Upper lobe of right lung (tissue), 1 donor: Measurements from ENCODE around the gene CDRT4. TPM values are rescaled to one million over a fixed set of nuclear protein-coding genes. Genes with fewer than 3 reads are reported as not detected.

Experiments
- ATAC-seq: fragments of 200-7000 bp; cut with Tn5 transposase; one replicate; pipeline ENCODE4 v1.9.1; 2020; ENCODE audit warnings: mild to moderate bottlenecking, moderate library complexity
- DNase-seq: peaks from one replicate; pipeline ENCODE4 v3.0.0-alpha.2; 2020
- H3K27ac ChIP-seq: fragments of 200-600 bp; one replicate; pipeline ENCODE4 v1.8.0; 2022
- H3K27me3 ChIP-seq: fragments of 200-600 bp; one replicate; pipeline ENCODE4 v1.8.0; 2022; ENCODE audit warnings: mild to moderate bottlenecking
- H3K36me3 ChIP-seq: fragments of 200-600 bp; one replicate; pipeline ENCODE4 v1.8.0; 2022
- H3K4me1 ChIP-seq: fragments of 200-600 bp; one replicate; pipeline ENCODE4 v1.8.0; 2022
- H3K4me3 ChIP-seq: fragments of 200-600 bp; one replicate; pipeline ENCODE4 v1.8.0; 2022; ENCODE audit warnings: mild to moderate bottlenecking
- H3K9me3 ChIP-seq: fragments of 200-600 bp; one replicate; pipeline ENCODE4 v1.8.0; 2022
- intact Hi-C: fragments of 100-400 bp; cut with DNase I; formaldehyde crosslinking; loops from one replicate; pipeline ENCODE4 v1.11.0; 2022
- total RNA-seq: library from RNA; stranded (reverse); fragmentation: NEBNext Ultra II Directional; extraction: Animal tissue kit (Norgen Biotek cat#: 25700); gene quantifications from one replicate; pipeline ENCODE4 v1.2.1, GENCODE V29; 2021
- TF ChIP-seq, protein P1 (sequence below): fragments of 200-600 bp; IDR thresholded peaks from one replicate; pipeline ENCODE4 v1.8.0; 2022; ENCODE audit warnings: antibody characterized with exemption
- donor health status: DM: no; HTN: yes; CAD: no; lungs with severe emphysema.

CDRT4 gene
- total RNA-seq, 1 donor from 2014 or later: 9.0 TPM

DNA sequence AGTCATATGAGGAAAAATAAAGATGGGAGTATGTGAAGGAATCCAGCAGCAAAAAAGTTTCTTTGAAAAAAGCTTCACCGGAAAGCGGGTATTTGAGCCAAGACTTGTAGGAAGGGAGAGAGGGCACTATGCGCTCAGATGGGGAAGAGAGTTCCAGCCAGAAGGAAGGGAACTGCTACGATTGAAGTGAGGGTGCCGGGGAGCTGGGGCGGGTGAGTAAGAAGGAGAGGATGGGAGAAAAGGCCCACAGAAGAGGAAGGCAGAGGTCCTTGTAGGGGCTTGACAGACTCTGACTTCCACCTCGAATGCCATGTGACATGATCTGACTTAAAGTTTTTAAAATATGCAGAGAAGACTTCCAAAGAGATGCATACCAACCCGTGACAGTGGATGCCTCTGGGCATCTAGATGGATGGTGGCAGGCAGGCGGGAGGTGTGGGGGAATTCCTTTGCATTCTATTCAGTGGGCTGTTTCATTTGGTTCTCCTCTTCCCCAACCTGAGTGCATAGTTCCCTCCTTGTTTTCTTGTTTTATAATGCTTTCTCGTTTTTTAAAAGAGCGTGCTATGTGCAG lies 44.9 kb downstream of the CDRT4 start:
- no peaks in the 10 kb centered on the region for H3K36me3 ChIP-seq
- DNase-seq (no peak), ATAC-seq (no peak)
- TF ChIP-seq, protein P1, sequence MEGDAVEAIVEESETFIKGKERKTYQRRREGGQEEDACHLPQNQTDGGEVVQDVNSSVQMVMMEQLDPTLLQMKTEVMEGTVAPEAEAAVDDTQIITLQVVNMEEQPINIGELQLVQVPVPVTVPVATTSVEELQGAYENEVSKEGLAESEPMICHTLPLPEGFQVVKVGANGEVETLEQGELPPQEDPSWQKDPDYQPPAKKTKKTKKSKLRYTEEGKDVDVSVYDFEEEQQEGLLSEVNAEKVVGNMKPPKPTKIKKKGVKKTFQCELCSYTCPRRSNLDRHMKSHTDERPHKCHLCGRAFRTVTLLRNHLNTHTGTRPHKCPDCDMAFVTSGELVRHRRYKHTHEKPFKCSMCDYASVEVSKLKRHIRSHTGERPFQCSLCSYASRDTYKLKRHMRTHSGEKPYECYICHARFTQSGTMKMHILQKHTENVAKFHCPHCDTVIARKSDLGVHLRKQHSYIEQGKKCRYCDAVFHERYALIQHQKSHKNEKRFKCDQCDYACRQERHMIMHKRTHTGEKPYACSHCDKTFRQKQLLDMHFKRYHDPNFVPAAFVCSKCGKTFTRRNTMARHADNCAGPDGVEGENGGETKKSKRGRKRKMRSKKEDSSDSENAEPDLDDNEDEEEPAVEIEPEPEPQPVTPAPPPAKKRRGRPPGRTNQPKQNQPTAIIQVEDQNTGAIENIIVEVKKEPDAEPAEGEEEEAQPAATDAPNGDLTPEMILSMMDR: no peak
- no peak overlapping the region for H3K27ac ChIP-seq
- no peaks in the 10 kb centered on the region for H3K27me3 ChIP-seq
- no peaks in the 10 kb centered on the region for H3K4me1 ChIP-seq
- no peak overlapping the region for H3K4me3 ChIP-seq
- H3K9me3 ChIP-seq: no peaks in the 10 kb centered on the region
- intact Hi-C loops: no loop called here

DNA sequence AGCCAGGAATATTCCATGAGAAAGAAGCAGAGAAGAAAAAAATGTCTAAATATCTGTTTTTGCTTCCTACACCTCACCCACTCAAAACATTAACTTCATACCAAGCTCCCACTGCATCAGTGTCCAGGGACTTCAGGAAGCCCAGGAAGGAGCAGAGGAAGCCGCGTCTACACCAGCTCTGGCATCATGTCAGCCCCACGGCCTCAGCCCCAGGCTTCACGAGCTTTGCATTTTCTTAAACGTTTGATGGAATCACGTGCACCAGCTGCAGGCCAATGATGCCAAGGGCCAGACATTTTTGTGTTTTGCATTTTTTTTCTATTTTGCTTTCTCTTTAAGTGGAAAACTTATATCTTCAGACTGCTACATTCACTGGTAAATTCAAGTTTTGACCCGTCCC lies 48.6 kb downstream of the CDRT4 start:
- H3K27ac ChIP-seq: no peak overlapping the region
- ATAC-seq (no peak), DNase-seq (no peak)
- TF ChIP-seq, protein P1: no peak
- no peaks in the 10 kb centered on the region for H3K4me1 ChIP-seq
- H3K27me3 ChIP-seq: no peaks in the 10 kb centered on the region
- H3K4me3 ChIP-seq: no peak overlapping the region
- no peaks in the 10 kb centered on the region for H3K9me3 ChIP-seq
- no peaks in the 10 kb centered on the region for H3K36me3 ChIP-seq
- intact Hi-C loops: no loop called here

DNA sequence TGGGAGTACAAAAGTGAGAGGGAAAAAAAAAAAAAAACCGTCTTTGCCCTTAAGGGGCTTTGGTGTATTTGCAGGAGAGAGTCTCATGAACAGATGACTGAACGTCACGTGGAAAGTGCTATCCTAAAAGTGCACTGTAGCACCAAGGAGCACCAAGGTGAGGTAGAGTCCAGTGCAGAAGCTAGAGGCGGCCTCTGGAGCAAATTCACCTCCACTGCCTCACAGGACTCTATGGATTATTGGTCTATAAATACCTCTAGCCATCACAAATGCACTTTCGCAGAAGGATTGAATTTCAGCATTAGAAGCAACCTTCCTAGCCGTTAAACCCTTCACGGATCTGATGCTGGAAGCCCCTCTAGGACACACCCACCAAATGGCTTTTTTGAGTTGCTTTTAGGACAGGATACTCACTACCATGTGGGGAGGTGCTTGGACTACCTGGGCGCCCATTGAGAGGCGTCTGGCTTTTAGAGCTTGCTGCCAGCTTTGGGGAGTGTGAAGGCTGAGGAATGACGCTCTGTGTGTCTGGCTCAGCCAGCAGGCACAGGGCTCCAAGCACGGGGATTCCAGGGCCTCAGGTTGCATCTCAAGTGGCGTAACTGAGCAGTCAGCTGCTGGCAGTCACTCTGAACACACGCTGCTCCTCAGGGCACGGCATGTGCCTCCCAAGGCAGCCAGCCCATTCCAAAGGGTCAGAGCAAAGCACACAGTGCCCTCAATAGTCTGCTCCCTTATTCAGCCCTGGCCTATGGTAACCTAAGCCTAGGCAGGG lies 52.7 kb downstream of the CDRT4 start:
- peak; percentile 92 for ATAC-seq
- TF ChIP-seq, protein P1: no peak
- peak; percentile 82 for DNase-seq
- no peaks in the 10 kb centered on the region for H3K4me1 ChIP-seq
- no peaks in the 10 kb centered on the region for H3K36me3 ChIP-seq
- no peak overlapping the region for H3K4me3 ChIP-seq
- H3K27ac ChIP-seq: no peak overlapping the region
- H3K27me3 ChIP-seq: no peaks in the 10 kb centered on the region
- intact Hi-C loops: no loop called here
- H3K9me3 ChIP-seq: no peaks in the 10 kb centered on the region

DNA sequence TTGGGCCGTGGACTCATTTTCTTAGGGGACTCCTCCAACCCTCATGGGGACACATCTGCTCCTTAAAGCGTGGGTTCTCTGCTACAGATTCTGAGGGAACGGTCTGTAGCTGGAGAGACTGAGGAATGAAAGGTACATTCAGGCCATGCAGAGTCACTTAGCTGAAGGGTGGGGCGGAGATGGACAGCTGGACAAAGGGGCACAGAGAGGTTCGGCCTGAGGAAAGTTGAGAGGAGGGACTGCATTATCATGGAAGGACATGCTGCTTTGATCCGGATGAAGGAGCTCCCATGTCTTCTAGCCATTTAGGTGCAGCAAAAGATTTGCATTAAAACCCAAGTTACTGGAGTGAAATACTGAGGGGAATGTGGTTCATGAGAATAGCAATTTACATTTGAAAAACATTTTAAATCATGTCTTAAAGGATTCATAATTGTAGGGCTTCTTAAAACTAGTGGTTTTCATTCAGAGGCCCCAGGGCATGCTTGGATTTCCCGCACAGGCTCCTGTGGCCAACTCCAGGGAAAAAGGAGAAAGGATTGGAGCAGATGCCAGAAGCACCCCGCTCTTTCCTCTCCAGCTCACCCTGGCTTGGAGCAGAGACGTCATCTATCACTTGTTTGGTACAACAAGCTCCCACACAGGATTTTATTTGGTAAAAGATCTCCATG lies 54.2 kb downstream of the CDRT4 start:
- no peaks in the 10 kb centered on the region for H3K36me3 ChIP-seq
- DNase-seq: no peak
- no peaks in the 10 kb centered on the region for H3K27me3 ChIP-seq
- H3K9me3 ChIP-seq: no peaks in the 10 kb centered on the region
- intact Hi-C loops: no loop called here
- H3K27ac ChIP-seq: no peak overlapping the region
- no peaks in the 10 kb centered on the region for H3K4me1 ChIP-seq
- H3K4me3 ChIP-seq: no peak overlapping the region
- TF ChIP-seq, protein P1: no peak
- no peak for ATAC-seq

DNA sequence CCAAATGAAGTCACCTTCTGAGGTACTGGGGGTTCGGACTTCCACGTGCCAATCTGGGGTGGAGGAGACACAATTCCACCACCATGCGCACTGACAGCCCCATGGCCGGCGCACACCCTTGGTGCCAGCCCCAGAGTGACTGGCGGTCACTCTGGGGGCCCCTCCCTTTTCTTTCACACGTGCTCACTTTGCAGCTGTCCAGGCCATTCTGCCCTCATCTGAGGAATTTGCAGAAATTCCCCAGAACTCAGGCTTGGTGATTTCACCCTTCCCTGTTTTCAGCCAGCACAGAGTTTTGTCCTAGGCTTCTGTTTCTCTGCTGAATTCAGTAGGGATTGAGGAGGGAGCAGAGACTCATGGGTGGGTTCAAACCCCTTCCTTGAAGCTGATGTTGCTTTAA lies 54.8 kb downstream of the CDRT4 start:
- H3K9me3 ChIP-seq: no peaks in the 10 kb centered on the region
- TF ChIP-seq, protein P1: no peak
- no peak for ATAC-seq
- no peak for DNase-seq
- intact Hi-C loops: no loop called here
- no peak overlapping the region for H3K4me3 ChIP-seq
- no peaks in the 10 kb centered on the region for H3K36me3 ChIP-seq
- no peaks in the 10 kb centered on the region for H3K27me3 ChIP-seq
- no peaks in the 10 kb centered on the region for H3K4me1 ChIP-seq
- no peak overlapping the region for H3K27ac ChIP-seq
